Epithelial cell of proximal tubule (primary cell): Measurements from ENCODE around the gene CXCL10. TPM values are rescaled to one million over a fixed set of nuclear protein-coding genes. Genes with fewer than 3 reads are reported as not detected.

Source experiments
- DNase-seq: peaks from one replicate; pipeline ENCODE4 v3.0.0-alpha.2; 2011; ENCODE audit warnings: low read depth
- H3K4me3 ChIP-seq: 2 replicates; pipeline ENCODE4 v1.5.1; 2011; ENCODE audit warnings: low read depth, mild to moderate bottlenecking, low read length
- total RNA-seq: library from RNA; depleted of rRNA; stranded (reverse); fragments of >200 nt; gene quantifications from 2 replicates; pipeline ENCODE4 v1.2.3, GENCODE V29; 2015
- TF ChIP-seq, protein P1 (sequence below): conservative IDR thresholded peaks from 2 replicates; pipeline ENCODE4 v1.5.1; 2012; ENCODE audit warnings: low read depth, mild to moderate bottlenecking, low read length

CXCL10 gene
- total RNA-seq, 1 donor from 2014 or later: 0.29 TPM

DNA sequence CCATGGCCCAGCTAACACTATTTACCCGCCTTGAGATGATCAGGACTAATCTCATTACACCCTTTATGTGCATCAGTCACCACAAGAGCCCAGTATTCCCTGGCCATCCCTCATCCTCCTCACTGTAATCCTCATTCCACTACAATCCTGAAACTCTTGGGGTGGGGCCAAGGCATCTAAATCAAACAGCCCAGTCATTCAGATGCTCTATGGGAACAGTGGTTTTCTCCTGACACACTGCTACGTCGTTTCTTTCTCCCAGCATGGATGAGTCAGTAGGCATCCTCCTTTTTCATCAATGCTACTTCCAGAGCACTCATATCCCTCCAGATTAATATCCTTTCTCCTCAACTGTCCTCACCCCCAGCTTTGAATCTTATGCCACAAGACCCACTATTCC lies 38.2 kb downstream of the CXCL10 start:
- no peak for DNase-seq

DNA sequence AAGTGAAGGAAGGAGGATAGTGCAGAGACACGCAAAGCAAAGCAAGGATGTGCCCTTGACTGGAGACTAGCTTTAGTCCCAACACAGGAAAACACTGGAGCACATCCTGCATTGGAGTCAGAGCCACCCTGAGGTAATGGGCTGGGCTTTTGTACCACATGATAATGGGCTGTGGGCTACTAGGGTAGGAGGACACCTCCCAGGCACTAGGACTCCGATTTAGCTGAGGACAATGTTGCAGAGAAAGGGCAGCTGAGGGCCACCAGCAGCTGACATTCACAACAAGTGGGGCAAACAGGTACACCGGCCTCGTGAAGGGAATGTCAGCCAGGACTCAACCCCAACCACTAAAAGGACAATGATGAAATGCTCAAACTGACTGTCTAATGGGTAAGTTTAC lies 42.7 kb downstream of the CXCL10 start:
- no peak for DNase-seq
- TF ChIP-seq, protein P1, sequence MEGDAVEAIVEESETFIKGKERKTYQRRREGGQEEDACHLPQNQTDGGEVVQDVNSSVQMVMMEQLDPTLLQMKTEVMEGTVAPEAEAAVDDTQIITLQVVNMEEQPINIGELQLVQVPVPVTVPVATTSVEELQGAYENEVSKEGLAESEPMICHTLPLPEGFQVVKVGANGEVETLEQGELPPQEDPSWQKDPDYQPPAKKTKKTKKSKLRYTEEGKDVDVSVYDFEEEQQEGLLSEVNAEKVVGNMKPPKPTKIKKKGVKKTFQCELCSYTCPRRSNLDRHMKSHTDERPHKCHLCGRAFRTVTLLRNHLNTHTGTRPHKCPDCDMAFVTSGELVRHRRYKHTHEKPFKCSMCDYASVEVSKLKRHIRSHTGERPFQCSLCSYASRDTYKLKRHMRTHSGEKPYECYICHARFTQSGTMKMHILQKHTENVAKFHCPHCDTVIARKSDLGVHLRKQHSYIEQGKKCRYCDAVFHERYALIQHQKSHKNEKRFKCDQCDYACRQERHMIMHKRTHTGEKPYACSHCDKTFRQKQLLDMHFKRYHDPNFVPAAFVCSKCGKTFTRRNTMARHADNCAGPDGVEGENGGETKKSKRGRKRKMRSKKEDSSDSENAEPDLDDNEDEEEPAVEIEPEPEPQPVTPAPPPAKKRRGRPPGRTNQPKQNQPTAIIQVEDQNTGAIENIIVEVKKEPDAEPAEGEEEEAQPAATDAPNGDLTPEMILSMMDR: no peak
- H3K4me3 ChIP-seq: no peak overlapping the region

More for the DNA sequence above, 38.2 kb downstream of the CXCL10 start:
- TF ChIP-seq, protein P1: no peak
- H3K4me3 ChIP-seq: no peak overlapping the region

DNA sequence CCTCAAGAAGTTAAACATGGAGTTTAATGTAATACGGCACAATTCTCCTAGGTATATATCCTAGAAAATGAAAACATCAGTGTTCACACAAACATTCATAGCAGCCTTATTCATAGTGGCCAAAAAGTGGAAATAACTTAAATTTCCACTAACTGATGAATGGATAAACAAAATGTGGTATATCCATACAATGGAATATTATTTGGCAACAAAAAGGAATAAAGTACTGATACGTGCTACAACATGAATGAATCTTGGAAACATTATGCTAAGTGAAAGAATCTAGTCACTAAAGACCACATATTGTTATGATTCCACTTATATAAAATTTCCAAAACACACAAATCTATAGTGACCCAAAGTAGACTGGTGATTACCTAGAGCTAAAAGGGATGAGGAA lies 47.1 kb downstream of the CXCL10 start:
- TF ChIP-seq, protein P1: no peak
- no peak for DNase-seq
- no peak overlapping the region for H3K4me3 ChIP-seq

DNA sequence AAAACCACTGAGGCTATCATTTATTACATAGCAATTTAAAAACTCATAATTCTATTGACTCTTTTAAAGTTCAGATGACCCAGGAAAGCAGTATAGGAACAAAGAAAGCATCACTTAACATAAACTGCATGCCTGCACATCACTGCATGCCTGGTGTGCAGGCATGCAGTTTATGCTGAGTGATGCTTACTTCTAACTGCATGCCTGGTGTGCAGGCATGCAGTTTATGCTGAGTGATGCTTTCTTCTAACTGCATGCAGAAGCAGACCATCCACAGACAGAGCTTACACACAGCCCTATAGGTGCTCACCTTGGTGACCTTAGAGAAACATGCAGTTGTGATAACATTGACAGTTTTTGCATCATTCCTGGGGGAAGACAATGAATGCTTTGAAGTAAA lies 49.5 kb downstream of the CXCL10 start:
- DNase-seq: no peak
- TF ChIP-seq, protein P1: no peak
- no peak overlapping the region for H3K4me3 ChIP-seq

Other genes starting within 250 kb of the CXCL10 start
- gene PPEF2, start 121.0 kb downstream of the CXCL10 start, total RNA-seq: not detected in 2 replicates
- 8.9 and 14.0 TPM in 2 replicates for gene NAAA, start 82.5 kb downstream of the CXCL10 start, total RNA-seq
- gene SDAD1, start 32.6 kb downstream of the CXCL10 start, total RNA-seq: 24.2 and 35.5 TPM in 2 replicates
- gene CXCL9, start 16.0 kb downstream of the CXCL10 start, total RNA-seq: not detected in 2 replicates
- 0.06 and 0.22 TPM in 2 replicates for gene CXCL11, start 12.6 kb upstream of the CXCL10 start, total RNA-seq
- not detected in 2 replicates for gene ART3, start 51.2 kb upstream of the CXCL10 start, total RNA-seq
- 31.5 and 56.6 TPM in 2 replicates for gene NUP54, start 124.9 kb upstream of the CXCL10 start, total RNA-seq
- gene SCARB2, start 190.3 kb upstream of the CXCL10 start, total RNA-seq: 58.4 and 76.3 TPM in 2 replicates
- 0.07 and 3.5 TPM in 2 replicates for gene FAM47E, start 228.2 kb upstream of the CXCL10 start, total RNA-seq